Stimulated activated effector memory CD8-positive, alpha-beta T cell treated with anti-CD3 and anti-CD28 coated beads, Interleukin-12 subunit alpha, Interleukin-12 subunit beta, amount 100 ng/mL, for 72 hours (primary cell): ENCODE results near the gene PIM3.
A peak's percentile ranks its signal among the peaks of the same experiment; 100 is the strongest.

Experiments
- ATAC-seq: fragments of 150-1000 bp; cut with Tn5 transposase; 2 replicates; pipeline ENCODE4 v1.10.0; 2021
- DNase-seq, 2 donors: peaks; one replicate each; pipeline ENCODE4 v3.0.0; 2021 to 2022; ENCODE audit warnings: low spot score in 2 of 2
- H3K27ac Mint-ChIP-seq: one replicate; pipeline ENCODE4 v1.8.0; 2022; ENCODE audit warnings: mild to moderate bottlenecking, mixed read lengths
- H3K36me3 Mint-ChIP-seq: one replicate; pipeline ENCODE4 v1.8.0; 2022; ENCODE audit warnings: mild to moderate bottlenecking, mixed read lengths
- H3K4me1 Mint-ChIP-seq: one replicate; pipeline ENCODE4 v1.8.0; 2022; ENCODE audit warnings: mixed read lengths
- H3K4me3 Mint-ChIP-seq: one replicate; pipeline ENCODE4 v1.8.0; 2022; ENCODE audit warnings: mild to moderate bottlenecking, mixed read lengths
- H3K9me3 Mint-ChIP-seq: one replicate; pipeline ENCODE4 v1.8.0; 2022; ENCODE audit warnings: mixed read lengths

PIM3 gene

DNA sequence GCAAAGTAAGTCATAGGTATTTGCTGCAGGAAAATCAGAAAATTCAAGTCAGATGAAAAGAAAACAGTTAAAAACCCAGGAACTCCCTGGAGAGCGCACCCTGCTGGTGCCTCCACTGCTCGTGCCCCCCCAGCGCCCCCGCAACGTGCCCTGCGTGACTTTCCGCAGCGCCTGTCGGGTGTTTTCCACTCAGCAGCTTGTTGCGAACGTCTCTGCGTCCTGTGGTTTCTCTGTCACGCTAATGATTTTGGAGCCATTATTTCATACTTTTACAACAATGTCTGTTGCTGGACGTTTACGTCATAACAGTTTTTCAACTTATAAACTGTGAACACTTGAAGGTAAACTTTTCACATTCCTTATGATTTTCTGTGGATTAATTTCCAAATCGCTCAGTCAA lies 37.1 kb upstream of the PIM3 start:
- DNase-seq (no peak), ATAC-seq (no peak)
- no peaks in the 10 kb centered on the region for H3K9me3 Mint-ChIP-seq
- H3K36me3 Mint-ChIP-seq = peaks cover 40% of the 10 kb centered on the region
- H3K4me1 Mint-ChIP-seq = peaks cover 46% of the 10 kb centered on the region
- H3K27ac Mint-ChIP-seq = no peak overlapping the region
- H3K4me3 Mint-ChIP-seq = no peak overlapping the region

DNA sequence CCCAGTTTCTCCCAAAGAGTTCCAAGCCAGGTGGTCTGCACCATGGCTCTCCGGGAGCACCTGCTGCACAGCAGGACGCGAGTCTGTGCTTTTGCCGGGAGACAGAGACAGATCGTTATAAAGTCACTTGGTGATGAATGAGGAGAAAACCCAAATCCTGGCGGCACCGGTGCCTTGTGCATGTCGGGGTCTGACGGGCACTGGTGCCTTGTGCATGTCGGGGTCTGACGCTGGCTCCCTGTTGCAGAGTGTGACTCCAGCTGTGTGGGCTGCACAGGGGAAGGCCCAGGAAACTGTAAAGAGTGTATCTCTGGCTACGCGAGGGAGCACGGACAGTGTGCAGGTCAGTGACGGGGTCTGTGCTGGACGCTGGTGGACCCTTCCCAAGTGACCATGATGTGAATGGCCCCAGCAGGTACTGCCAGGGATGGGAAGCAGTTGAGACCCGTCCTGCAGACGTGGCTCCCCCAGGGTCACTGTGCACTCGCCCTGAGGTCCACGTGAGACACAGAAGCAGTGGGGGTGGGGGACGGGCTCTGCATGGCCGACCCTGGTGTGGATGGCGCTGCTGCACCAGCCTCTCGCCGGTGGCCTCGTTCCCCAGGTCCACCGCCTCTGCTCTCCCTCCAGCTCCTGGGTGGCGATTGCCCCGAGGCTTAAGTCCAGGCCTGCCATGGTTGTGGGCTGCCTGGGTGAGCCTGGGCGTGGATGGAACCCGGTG lies 36.3 kb upstream of the PIM3 start:
- DNase-seq = no peak
- Mint-ChIP-seq H3K4me1 (peaks cover 44% of the 10 kb centered on the region), H3K36me3 (peaks cover 40% of the 10 kb centered on the region), H3K4me3 (peak overlapping the region; percentile 75), H3K9me3 (no peaks in the 10 kb centered on the region), H3K27ac (no peak overlapping the region)
- no peak for ATAC-seq

DNA sequence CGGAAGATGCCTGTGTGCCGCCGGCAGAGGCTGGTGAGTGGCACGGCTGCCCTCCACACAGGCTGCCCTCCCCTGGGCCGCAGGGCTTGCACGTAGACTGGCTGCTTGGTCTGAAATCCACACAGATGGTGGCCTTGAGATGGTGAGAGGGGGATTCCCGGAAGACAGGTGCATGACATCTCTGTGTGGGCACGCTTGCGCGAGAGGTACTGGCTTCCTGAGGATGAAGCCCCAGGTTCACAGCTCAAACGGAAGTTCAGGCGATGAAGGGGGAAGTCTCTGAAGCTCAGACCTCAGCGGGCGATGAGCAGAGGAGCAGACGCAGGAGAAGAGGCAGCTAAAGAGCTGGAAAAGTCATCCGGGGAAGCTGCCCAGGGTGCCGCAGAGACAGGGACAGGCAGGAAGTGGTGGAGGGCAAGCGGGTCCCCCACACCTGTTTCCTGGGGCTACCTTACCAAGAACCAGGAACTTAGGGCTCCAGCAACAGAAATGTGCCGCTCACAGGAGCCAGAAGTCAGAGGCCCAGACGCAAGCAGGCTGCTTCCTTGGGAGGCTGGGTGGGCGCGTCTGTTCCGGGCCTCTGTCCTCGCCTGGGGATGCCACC lies 34.9 kb upstream of the PIM3 start:
- Mint-ChIP-seq H3K4me3 (peak overlapping the region; percentile 75), H3K27ac (peak overlapping the region; percentile 95), H3K4me1 (peaks cover 39% of the 10 kb centered on the region), H3K9me3 (no peaks in the 10 kb centered on the region), H3K36me3 (peaks cover 28% of the 10 kb centered on the region)
- peak; percentile 69 for ATAC-seq
- peak in 1 of 2 donors; percentile 77 for DNase-seq

DNA sequence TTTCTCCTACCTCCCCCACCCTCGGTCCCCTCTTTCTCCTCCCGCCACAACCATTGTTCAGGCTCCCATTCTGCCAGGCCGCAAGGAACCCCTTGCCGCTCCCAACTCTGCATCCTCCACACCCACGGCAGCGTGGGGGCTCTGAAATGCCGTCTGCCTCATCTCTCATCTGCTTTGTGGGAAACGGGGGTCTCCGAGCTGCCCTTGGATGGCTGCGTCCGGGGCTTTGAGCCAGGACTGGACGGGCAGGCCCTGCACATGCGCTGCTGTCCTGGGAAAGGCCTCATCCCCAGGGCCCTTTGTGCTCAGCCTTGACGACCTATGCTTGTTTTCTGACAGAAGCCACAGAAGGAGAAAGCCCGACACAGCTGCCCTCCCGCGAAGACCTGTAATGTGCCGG lies 33.7 kb upstream of the PIM3 start:
- peaks cover 24% of the 10 kb centered on the region for H3K36me3 Mint-ChIP-seq
- H3K4me1 Mint-ChIP-seq = peaks cover 46% of the 10 kb centered on the region
- no peaks in the 10 kb centered on the region for H3K9me3 Mint-ChIP-seq
- no peak for DNase-seq
- peak overlapping the region; percentile 30 for H3K4me3 Mint-ChIP-seq
- ATAC-seq = no peak
- H3K27ac Mint-ChIP-seq = peak overlapping the region; percentile 95

DNA sequence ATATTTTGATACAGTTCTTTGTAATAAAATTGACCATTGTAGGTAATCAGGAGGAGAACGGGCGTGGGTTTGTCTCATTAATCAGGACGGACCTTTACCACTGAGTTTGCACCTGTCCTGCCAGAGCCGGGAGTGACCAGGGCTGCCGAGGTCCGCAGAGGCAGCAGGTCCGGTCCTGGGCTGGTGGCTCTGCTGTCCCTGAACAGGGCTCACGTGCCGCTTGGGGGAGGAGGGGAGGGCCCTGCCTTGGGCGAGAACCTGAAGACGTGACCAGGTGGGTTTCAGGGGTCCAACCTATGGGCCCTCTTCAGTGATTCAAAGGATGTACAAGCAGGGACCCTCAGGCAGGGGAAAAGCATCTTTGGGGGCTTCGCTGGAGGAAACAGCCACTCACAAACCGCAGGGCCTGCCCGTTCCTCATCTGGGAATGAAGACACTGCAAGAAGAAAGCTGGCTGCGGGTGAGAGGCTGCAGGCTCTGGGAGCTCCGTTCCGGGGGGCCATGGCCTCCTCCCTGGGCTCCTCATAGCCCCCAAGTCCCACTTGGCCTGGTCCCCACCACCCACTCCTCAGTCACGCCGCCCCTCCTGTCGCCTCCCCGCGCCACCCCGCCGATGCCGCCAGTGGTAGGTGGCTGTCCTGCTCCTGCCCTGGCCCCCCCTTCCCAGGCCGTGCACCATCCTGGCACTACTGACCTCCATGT lies 32.9 kb upstream of the PIM3 start:
- Mint-ChIP-seq H3K36me3 (peaks cover 24% of the 10 kb centered on the region), H3K9me3 (no peaks in the 10 kb centered on the region), H3K4me3 (peak overlapping the region; percentile 30), H3K27ac (peak overlapping the region; percentile 95), H3K4me1 (peaks cover 40% of the 10 kb centered on the region)
- ATAC-seq = no peak
- DNase-seq = no peak

DNA sequence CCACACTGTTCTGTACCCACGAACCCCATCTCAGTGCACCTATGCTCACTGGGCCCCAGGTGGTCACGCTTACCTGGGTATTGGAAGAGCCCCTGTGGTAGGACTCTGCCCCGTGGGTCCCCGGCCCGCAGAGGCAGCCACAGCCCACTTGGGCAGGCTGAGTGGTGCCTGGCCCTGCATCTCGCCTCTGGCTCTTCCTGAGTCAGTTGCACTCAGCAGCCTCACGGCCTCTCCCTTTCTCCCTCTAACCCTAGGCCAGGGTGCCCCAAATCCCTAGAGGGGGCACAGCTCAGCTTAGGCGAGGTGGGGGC lies 32.4 kb upstream of the PIM3 start:
- no peak for DNase-seq
- Mint-ChIP-seq H3K36me3 (peaks cover 24% of the 10 kb centered on the region), H3K9me3 (no peaks in the 10 kb centered on the region), H3K27ac (no peak overlapping the region), H3K4me3 (peak overlapping the region; percentile 28), H3K4me1 (peaks cover 44% of the 10 kb centered on the region)
- ATAC-seq = no peak

DNA sequence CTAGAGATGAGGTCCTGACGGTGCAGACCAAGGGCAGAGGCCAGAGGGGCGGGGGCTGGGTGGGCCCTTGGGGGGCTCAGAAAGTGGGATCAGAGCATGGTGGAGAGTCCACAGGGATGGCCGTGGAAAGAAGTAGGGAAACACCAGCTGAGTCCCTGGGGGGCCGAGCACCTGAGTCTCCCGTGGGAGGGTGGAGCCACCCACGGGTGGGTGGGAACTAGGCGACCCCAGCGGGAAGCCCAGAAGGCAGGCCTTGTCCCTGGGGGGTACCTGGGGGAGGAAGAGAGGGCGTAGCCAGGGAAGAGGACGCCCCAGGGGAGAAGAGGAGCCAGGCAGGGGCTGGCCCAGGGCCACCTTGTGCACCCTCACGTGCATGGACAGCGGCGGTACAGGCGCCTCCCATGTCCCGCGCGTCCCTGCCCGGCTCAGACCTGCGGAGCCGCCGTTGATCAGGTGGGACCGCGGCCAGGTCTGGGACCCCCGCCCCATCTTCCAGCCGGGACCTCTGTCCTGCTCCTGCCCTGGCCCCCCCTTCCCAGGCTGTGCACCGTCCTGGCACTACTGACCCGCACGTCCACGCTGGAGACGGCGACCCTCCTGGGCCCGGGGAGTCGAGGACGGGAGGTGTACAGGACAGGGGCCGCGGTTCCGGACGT lies 31.9 kb upstream of the PIM3 start:
- peak overlapping the region; percentile 28 for H3K4me3 Mint-ChIP-seq
- ATAC-seq = no peak
- peaks cover 47% of the 10 kb centered on the region for H3K4me1 Mint-ChIP-seq
- peaks cover 24% of the 10 kb centered on the region for H3K36me3 Mint-ChIP-seq
- no peak overlapping the region for H3K27ac Mint-ChIP-seq
- H3K9me3 Mint-ChIP-seq = no peaks in the 10 kb centered on the region
- DNase-seq = no peak

DNA sequence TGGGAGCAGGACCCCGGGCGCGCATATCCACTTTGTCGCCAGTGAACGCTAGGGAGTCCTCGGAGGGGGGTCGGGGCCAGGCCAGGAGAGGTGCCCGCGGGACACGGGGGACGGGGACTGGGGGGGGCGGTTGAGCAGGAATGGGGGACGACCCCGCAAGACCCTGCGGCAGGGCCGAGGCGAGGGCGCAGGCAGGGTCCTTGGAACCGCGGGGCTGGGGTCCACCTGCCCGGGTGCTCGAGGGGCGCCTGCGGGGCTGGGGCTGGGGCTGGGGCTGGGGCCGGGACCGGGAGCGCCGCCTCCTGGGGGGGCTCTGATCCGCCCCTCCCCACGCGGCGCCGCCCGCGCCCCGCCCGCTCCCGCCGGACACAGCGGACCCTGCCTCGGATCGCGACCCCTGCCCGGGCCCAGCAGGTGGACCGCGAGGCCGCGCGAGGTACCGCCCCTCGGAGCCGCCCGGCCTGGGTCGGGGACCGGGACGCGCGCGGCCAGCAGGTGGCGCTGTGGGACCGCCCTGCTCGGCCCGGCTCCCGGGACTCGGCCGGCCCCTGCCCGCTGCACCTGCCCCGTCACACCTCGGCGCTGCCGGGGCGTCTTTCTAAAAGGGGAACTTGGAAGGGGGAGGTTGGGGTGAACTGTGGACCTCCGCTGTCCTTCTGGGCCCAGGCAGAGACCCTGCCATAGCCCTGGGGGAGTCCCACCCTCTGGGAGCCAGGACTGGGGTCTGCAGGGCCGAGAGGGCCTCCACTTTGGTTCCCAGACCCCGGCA lies 31.2 kb upstream of the PIM3 start:
- ATAC-seq (peak; percentile 80), DNase-seq (peak; percentile 90 to 96)
- Mint-ChIP-seq H3K4me3 (peak overlapping the region; percentile 38), H3K9me3 (no peaks in the 10 kb centered on the region), H3K27ac (no peak overlapping the region), H3K36me3 (peaks cover 24% of the 10 kb centered on the region), H3K4me1 (peaks cover 52% of the 10 kb centered on the region)

DNA sequence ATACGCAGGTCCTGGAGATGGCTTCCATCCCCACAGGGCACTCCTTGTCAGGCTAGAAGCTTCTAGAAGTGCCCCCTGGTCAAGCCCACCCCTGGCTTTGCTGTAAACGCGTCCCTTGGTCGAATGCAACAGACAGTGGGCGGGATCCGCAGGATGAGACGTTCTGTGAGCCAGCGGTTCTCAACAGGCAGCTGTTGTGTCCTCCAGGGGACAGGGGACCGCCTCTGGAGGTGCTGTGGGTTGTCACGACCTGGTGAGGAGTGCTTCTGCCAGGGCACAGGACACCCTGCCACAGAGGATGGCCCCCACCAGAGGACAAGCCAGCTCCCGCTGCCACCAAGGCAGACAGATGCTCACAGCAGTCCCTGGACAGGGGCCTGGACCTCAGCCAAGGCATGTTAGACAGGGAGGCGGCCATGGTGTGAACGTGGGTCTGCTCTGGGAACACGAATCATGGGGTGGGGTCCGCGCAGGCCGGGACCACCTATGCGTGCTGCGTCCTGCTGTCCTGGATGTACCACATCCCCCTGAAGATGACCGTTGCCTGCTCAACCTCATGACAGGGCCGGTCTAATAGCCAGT lies 30.5 kb upstream of the PIM3 start:
- Mint-ChIP-seq H3K9me3 (no peaks in the 10 kb centered on the region), H3K4me1 (peaks cover 49% of the 10 kb centered on the region), H3K27ac (no peak overlapping the region), H3K4me3 (peak overlapping the region; percentile 38), H3K36me3 (peaks cover 18% of the 10 kb centered on the region)
- ATAC-seq (no peak), DNase-seq (peak in 1 of 2 donors; percentile 61)

DNA sequence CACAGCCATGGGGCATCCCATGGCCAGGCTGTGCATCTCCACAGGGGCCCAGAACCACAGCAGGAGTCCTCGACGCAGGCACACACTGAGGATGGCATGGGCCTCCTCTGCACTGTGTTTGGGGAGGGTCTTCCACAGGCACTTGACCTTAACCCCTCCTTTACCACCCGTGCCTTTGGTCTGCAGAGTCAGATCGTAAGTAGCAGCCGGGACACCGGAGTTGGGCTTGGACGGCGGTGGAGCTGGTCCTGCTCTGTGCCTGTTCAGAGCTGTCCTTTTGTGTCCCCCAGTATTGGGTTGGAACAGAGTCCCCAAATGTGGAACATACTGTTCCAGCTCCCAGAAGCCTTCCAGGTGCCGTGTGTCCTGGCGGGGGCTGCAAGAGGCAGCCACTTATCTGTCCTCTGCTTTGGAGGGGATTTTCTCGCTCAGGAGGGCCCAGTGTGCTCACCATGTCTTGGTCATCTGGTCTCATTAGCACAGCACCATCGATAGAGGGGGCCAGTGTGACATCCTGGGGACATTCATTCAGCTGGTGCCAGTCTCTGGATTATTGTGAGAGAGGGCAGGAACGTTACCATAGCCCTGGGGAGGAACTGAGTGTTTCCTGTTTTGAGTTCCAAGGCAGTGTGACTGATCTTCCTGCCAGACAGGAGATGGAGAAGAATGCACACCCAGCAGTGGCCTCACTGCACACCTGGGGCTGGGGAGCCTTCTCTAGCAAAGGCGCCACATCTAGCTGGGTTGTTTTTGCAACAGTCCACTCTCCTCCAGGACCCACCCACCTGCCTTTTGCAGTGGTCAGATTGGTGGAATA lies 29.8 kb upstream of the PIM3 start:
- peak overlapping the region; percentile 22 for H3K4me3 Mint-ChIP-seq
- ATAC-seq (peak; percentile 46), DNase-seq (peak in 1 of 2 donors; percentile 67)
- peaks cover 42% of the 10 kb centered on the region for H3K4me1 Mint-ChIP-seq
- no peak overlapping the region for H3K27ac Mint-ChIP-seq
- peaks cover 11% of the 10 kb centered on the region for H3K36me3 Mint-ChIP-seq
- no peaks in the 10 kb centered on the region for H3K9me3 Mint-ChIP-seq

DNA sequence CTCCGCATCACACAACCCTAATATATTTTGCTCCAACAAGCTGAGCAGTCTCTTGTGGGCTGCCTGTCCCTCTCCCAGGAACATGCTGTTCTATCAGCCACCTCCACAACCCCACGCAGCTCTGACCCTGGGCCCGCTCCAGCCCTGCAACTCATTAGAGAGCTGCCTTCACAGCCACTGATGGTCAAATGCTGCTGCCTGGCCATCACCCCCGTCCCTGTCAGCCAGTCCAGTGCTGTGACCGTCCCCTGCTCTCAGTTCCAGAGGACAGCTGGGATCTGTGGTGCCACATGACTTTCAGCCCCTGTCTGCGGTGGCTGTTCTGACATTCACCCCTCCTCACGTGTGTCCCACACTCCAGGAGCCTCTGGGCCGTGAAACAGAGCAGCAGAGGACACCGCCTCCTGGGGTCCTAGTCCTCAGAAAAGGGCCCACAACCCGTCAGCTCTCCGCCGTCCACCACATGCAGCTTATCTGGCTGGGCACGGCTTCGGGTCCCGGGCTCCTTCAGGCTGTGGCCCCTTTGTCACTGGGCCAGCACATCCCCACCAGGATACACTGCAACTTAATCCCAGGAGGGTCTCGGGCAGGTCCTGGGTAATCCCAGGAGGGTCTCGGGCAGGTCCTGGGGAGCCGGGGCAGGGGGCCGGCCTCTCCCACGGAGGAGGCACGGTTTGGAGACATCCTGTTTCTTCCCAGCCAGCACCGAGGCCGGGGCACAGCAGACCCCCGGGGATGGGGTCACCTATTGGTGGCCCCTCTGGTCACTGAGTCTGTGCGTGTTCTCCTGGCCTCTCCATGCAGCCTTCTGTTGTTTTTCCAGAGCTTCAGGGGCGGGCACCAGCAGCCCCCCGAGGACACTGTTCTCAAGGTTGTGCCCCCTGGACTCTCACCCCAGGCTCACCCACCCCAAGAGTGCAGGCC lies 27.1 kb upstream of the PIM3 start:
- Mint-ChIP-seq H3K27ac (peak overlapping the region; percentile 79), H3K9me3 (no peaks in the 10 kb centered on the region), H3K36me3 (peaks cover 8% of the 10 kb centered on the region), H3K4me1 (peaks cover 34% of the 10 kb centered on the region), H3K4me3 (peak overlapping the region; percentile 68)
- ATAC-seq (no peak), DNase-seq (no peak)

DNA sequence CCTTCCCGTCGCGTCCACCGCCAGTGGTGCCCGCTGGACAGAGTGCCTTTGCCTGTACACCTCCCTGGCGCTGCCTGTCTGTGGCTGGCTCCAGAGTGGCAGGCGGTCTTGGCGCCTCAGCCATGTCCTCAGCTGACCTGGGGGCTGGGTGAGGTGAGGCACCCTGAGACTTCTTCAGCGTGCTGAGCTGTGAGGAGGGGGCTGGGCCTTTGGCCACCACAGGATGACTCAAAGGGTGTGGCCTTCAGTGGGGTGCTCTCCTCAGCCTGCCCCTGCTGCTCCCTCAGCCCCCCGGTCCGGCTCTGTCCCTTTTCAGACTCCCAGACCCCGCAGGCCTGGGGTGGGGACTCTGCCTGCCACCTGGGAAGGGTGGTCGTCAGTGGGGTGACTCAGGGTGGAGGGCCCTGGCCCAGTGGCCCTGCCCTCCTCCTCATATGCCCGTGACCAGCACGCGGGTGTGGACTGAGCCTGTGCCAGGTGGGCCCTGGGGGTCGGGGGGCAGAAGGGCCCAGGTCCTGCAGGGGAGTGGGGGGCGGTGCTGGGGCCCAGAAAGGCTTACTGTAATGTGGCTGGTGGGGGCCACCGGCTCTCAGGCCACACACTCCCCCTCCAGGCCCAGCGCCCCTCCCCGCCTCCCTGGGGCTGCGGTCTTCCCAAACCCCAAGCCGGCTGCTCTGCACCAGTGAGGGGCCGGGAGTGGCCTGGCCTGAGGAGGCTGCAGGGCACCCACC lies 26.2 kb upstream of the PIM3 start:
- H3K27ac Mint-ChIP-seq = peak overlapping the region; percentile 79

More for the DNA sequence above, 26.2 kb upstream of the PIM3 start:
- Mint-ChIP-seq H3K9me3 (no peaks in the 10 kb centered on the region), H3K4me1 (peaks cover 37% of the 10 kb centered on the region), H3K36me3 (peaks cover 8% of the 10 kb centered on the region), H3K4me3 (peak overlapping the region; percentile 68)
- DNase-seq (no peak), ATAC-seq (peak; percentile 3)
